ENCODE measurements around the gene PLA2G15.
A peak's percentile ranks its signal among the peaks of the same experiment; 100 is the strongest.

The PLA2G15 gene

DNA sequence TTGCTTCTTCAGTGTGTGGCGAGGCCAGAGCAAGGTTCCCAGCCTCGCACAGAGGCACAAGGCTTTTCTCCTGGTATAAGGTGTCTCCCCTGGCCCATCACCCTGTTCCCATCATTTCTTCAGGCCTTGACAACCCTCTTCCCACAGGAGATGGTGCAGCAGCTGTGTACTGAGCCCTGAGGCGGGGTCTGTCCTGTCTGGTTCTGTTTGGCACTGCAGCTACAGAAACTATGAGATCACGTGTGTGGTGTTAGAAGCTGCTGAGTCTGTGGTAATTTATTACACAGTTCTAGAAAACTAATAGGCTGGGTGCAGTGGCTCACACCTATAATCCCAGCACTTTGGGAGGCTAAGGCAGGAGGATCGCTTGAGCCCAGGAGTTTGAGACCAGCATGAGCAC, 7.2 kb downstream of the PLA2G15 start:
- no peak for TF ChIP-seq CTCF (conservative IDR thresholded peaks at IDR 0.05; ENCODE audit: low read depth)
- ChIA-PET POLR2A (ENCODE audit: low non-redundant PET) (no interaction called here), CTCF (interaction anchor here (1.6 to 2.1 kb wide), 2 partner anchors 9 to 12 kb away, joined by 4 to 5 read pairs; partner anchors contain the start of gene SLC7A6)
- H3K27ac ChIP-seq: 0 out of 2 replicates have a peak overlapping the region, but pooled peaks have one; percentile 35
- no peak for DNase-seq (ENCODE audit: low spot score)

DNA sequence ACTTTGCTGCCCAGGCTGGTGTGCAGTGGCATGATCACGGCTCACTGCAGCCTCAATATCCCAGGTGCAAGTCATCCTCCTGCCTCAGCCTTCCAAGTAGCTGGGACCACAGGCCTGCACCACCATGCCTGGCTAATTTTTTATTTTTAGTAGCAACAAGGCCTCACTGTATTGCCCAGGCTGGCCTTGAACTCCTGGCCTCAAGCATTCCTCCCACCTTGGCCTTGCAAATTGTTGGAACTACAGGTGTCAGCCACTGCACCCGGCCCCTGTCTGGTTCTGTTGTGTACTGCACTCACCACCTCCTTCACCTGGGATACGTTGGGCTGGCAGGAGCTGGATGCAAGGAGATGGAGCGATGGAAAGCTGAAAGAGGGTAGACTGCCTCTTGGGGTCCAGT, 8.5 kb downstream of the PLA2G15 start:
- DNase-seq (ENCODE audit: low spot score): no peak
- ChIA-PET POLR2A (ENCODE audit: low non-redundant PET) (no interaction called here), CTCF (interaction anchor here (0.6 kb wide), 2 partner anchors 120 to 782 kb away, joined by 3 to 4 read pairs; no protein-coding TSS in a partner anchor)
- H3K27ac ChIP-seq: no peak overlapping the region
- TF ChIP-seq CTCF (conservative IDR thresholded peaks at IDR 0.05; ENCODE audit: low read depth): no peak

GRCh38 chr16:68255712-68256111, 10.5 kb downstream of the PLA2G15 start:
- no peak overlapping the region for H3K27ac ChIP-seq
- no peak for TF ChIP-seq CTCF (conservative IDR thresholded peaks at IDR 0.05; ENCODE audit: low read depth)
- DNase-seq (ENCODE audit: low spot score): no peak
- POLR2A ChIA-PET (ENCODE audit: low non-redundant PET): no interaction called here
- CTCF ChIA-PET: interaction anchor here (1.4 kb wide), 1 partner anchor 73 kb away, joined by 4 read pairs; no protein-coding TSS in a partner anchor

DNA sequence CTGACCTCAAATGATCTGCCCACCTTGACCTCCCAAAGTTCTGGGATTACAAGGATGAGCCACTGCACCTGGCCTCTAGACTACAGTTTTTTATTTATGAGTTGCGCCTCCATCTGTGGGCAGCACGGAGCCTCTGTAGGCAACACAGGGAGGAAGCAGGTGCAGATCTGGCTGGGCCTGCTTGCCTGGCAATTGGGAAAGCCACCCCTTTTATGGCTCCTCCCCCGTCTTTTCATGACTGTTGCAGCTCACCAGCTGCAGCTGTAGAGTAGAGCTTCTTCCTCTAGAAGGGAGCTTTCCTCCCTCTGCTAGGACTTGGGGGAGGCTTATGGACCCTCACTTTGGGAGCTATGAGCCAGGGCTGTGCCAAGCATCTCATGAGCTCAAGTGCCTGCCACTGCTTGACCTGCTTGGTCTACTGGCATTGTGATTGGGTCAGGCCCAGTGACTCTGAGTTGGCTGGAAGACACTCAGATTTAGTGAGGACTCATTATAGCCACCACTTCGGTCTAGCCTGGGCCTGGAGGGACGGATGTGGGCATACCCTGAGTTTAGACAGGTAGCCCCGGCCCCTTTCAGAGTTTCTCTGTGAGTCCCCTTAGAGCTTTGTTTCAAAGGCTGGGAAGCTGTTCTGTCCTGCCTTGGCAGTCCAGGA, 12.2 kb downstream of the PLA2G15 start:
- CTCF ChIA-PET: interaction anchor here (0.5 to 6.2 kb wide), 3 partner anchors 19 to 351 kb away, joined by 4 to 76 read pairs (median 5); no protein-coding TSS in a partner anchor
- TF ChIP-seq CTCF (conservative IDR thresholded peaks at IDR 0.05; ENCODE audit: low read depth): no peak
- POLR2A ChIA-PET (ENCODE audit: low non-redundant PET): no interaction called here
- no peak for DNase-seq (ENCODE audit: low spot score)
- peak overlapping the region; percentile 72 for H3K27ac ChIP-seq

DNA sequence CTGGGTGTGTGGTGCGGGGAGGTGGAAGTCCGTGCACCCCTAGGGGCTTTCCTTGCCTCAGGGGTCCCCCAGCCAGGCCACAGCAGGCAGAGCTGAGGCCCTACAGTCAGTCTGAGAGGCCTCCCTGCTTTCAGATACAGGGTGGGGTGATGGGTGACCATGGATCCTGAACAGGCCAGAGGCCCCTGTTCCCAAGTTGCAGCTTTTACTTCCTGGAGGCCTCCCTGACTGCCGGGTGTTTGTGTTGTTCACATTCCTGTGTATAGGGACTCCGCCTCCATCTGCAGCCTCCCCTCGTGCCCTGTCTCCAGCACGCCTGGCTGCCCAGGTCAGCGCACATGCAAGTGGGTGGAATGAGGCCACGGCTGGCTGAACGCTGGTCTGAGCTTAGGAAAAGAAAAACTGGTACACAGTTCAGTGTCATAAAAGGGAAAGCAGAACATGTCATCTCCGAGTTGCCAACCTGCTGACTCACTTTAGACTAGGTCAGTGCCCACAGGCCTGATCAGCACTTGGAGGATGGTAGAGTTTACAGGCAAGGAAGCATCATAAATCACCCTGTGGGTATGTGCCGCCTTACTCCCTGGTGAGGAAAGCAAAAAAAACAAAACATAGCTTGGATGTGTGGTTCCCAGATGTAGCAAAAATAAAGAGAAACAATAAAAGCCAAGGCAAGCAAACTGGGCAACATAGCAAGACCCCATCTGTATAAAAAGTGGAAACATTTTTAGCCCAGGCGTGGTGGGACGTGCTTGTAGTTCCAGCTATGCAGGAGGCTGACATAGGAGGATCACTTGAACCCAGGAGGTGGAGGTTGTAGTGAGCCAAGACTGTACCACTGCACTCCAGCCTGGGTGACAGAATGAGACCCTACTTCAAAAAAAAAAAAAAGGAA, 13.0 kb downstream of the PLA2G15 start:
- TF ChIP-seq CTCF (conservative IDR thresholded peaks at IDR 0.05; ENCODE audit: low read depth): no peak
- DNase-seq (ENCODE audit: low spot score): no peak
- POLR2A ChIA-PET (ENCODE audit: low non-redundant PET): no interaction called here
- H3K27ac ChIP-seq: peak overlapping the region; percentile 72
- CTCF ChIA-PET: interaction anchor here (0.5 to 6.2 kb wide), 3 partner anchors 19 to 424 kb away, joined by 3 to 76 read pairs (median 5); no protein-coding TSS in a partner anchor

DNA sequence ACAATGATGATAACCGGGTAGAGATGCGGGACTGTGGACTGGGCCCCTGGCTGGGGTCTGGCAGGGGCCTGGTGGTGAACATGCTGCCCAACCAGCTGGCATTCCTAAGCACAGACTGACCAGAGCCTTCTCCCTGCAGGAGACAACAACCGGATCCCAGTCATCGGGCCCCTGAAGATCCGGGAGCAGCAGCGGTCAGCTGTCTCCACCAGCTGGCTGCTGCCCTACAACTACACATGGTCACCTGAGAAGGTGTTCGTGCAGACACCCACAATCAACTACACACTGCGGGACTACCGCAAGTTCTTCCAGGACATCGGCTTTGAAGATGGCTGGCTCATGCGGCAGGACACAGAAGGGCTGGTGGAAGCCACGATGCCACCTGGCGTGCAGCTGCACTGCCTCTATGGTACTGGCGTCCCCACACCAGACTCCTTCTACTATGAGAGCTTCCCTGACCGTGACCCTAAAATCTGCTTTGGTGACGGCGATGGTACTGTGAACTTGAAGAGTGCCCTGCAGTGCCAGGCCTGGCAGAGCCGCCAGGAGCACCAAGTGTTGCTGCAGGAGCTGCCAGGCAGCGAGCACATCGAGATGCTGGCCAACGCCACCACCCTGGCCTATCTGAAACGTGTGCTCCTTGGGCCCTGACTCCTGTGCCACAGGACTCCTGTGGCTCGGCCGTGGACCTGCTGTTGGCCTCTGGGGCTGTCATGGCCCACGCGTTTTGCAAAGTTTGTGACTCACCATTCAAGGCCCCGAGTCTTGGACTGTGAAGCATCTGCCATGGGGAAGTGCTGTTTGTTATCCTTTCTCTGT, 14.0 kb downstream of the PLA2G15 start:
- no peak for DNase-seq (ENCODE audit: low spot score)
- CTCF ChIA-PET: interaction anchor here (6.2 kb wide), 1 partner anchor 69 kb away, joined by 76 read pairs; no protein-coding TSS in a partner anchor
- TF ChIP-seq CTCF (conservative IDR thresholded peaks at IDR 0.05; ENCODE audit: low read depth): no peak
- H3K27ac ChIP-seq: peak overlapping the region; percentile 72
- POLR2A ChIA-PET (ENCODE audit: low non-redundant PET): no interaction called here
